NB4 (cell line): ENCODE data around the gene INPP5A.
"Not testable (repeated sequence)": the region's sequence is repeated elsewhere in the genome, so short reads cannot be mapped to it uniquely, and the experiment has no call there.

Experiments used
- DNase-seq: peaks from one replicate; pipeline ENCODE4 v3.0.0; 2010; ENCODE audit warnings: low read depth
- H3K4me3 ChIP-seq: one replicate; pipeline ENCODE4 v1.5.1; 2011; ENCODE audit warnings: mild to moderate bottlenecking, low read depth, low read length, moderate library complexity
- MYC ChIP-seq: IDR thresholded peaks from 2 replicates; pipeline ENCODE4 v1.6.1; 2011; ENCODE audit warnings: low read depth, low read length
- POLR2A ChIP-seq: IDR thresholded peaks from 2 replicates; pipeline ENCODE4 v1.6.1; 2011; ENCODE audit warnings: mild to moderate bottlenecking; ENCODE audit not compliant: insufficient read length; ENCODE audit errors: extremely low read depth
- TF ChIP-seq, protein P1 (sequence below): IDR thresholded peaks from one replicate; pipeline ENCODE4 v1.5.1; 2012; ENCODE audit warnings: low read depth, low read length
- TF ChIP-seq, protein P2 (sequence below): IDR thresholded peaks from 2 replicates; pipeline ENCODE4 v1.6.1; 2011; ENCODE audit warnings: low read depth, low read length

INPP5A gene

DNA sequence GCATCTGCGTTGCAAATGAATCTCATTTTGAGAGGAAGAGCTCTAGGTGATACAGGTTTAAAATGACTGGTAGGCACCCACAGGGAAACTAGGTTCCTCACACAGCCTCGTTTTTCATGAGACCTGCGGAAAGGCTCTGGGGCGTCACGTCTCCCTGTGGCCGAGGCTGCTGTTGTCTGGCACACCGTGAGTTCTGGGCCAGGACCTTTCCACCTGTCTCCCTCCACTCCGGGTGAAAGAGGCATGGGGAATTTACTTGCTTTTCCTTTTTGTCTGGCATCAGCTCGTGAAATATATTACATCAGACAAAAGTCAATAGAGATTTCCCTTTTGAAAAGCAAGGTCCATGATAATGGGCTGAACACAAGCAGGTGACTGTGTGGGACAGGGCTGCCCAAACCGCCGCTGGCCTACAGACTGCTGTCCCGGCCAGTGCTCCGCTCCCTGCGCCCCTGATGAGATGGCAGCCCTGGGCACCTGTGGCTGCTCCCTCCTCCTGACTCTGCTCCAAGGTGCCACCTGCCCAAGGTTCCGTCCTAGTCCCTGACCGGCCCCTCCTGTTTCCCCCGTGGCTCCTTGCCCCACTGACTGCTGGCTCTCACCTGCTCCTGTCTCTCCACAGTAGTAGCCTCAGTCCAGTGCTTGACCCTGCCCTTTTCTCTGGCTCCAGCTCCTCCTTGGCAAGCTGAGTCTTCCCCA lies 138.8 kb downstream of the INPP5A start:
- no peak for DNase-seq
- TF ChIP-seq, protein P1, sequence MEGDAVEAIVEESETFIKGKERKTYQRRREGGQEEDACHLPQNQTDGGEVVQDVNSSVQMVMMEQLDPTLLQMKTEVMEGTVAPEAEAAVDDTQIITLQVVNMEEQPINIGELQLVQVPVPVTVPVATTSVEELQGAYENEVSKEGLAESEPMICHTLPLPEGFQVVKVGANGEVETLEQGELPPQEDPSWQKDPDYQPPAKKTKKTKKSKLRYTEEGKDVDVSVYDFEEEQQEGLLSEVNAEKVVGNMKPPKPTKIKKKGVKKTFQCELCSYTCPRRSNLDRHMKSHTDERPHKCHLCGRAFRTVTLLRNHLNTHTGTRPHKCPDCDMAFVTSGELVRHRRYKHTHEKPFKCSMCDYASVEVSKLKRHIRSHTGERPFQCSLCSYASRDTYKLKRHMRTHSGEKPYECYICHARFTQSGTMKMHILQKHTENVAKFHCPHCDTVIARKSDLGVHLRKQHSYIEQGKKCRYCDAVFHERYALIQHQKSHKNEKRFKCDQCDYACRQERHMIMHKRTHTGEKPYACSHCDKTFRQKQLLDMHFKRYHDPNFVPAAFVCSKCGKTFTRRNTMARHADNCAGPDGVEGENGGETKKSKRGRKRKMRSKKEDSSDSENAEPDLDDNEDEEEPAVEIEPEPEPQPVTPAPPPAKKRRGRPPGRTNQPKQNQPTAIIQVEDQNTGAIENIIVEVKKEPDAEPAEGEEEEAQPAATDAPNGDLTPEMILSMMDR, result no peak
- TF ChIP-seq, protein P2, sequence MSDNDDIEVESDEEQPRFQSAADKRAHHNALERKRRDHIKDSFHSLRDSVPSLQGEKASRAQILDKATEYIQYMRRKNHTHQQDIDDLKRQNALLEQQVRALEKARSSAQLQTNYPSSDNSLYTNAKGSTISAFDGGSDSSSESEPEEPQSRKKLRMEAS, result no peak
- TF ChIP-seq POLR2A (no peak), MYC (no peak)
- H3K4me3 ChIP-seq, result no peak overlapping the region

DNA sequence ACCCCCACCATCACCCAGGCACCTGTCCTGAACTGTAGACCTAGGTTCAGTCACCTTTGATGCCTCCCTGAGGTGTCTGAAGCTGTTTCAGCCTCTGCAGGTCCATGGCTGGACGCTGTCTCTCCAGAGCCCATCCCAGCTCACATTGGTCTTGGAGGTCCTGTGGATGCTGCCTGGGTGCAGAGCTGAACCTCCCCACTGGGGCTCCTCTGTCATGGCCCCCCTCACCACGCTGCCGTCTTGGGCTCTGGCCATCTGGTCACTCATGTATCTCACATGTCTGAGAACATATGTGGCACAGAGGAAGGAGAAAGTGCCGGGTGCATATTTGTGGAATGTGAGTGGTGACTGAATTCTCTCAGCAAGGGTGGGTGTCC lies 139.5 kb downstream of the INPP5A start:
- no peak overlapping the region for H3K4me3 ChIP-seq
- no peak for DNase-seq
- TF ChIP-seq, protein P2, result no peak
- TF ChIP-seq, protein P1, result no peak
- TF ChIP-seq POLR2A, result no peak

DNA sequence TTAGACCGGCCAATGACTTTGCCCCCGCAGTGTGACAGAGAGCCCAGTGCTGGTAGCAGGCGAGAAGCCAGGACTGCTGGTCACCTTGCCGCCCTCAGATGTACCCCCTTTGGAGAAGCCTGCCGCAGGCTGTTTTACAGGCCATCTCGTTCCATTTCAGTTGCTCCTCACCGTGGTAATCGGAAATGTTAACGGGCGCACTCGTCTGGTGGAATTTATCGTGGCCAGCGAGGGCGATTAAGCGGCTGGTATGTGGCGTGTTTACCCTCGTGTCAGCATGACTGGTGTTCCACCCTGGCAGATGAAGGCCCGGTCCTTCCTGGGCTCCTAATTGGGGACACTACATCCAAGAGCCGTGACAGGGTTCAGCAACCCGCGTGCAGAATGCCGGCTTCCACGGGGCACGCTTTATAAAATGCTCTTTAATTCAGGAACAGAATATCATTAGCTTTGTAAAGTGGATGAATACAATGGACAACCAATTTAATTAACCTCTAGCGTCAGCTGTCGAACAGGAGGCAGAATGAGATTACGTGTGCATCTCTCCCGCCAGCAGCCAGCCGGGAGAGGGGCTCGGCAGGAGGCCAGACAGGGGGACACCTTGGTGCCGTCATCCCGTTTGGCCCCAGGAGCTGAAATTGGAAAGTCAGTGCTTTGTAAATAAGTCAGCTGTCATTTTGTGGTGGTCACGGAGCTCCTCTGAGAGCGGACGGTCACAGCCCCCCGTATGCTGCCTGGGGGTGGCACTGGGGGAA lies 140.1 kb downstream of the INPP5A start:
- TF ChIP-seq, protein P2, result no peak
- no peak for TF ChIP-seq MYC
- TF ChIP-seq POLR2A, result no peak
- no peak for DNase-seq
- H3K4me3 ChIP-seq, result no peak overlapping the region

DNA sequence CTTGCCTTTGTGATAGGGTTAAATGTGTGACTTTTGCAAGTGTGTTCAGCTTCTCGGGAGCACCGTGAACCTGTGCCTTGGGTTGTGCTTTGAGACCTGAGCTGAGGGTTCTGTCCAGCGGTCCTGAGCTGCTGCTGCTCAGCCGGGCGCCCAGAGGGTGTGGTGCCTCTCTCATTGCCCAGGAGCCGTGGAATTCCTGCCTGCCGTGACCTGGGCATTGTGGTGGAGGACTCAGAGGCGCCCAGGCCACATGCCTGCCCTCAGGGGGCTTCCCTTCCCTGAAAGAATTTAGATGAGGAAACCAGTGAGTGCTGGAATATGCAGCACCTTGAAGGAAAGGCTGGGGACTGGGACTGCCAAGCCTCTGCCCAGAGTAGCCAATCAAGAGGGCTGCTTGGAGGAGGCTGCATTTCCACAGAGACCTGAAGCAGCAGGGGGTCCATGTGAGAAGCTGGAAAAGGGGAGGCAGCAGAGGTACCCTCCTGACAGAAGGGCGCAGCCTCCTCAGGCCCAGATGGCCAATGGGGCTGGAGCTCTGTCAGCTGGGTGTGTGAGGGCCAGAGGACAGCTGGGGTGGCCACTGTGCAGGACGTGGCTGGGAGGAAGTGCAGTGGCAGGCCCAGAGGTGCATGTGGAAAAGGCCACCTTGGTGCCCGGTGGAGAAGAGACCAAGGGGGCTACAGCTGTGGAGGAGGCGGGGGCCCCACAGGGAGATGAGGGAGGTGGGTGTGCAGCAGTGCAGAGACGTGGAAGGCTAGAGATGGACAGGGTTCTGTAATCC lies 141.0 kb downstream of the INPP5A start:
- H3K4me3 ChIP-seq, result no peak overlapping the region
- no peak for DNase-seq
- TF ChIP-seq, protein P1, result no peak
- TF ChIP-seq POLR2A (no peak), MYC (no peak)
- TF ChIP-seq, protein P2, result no peak

DNA sequence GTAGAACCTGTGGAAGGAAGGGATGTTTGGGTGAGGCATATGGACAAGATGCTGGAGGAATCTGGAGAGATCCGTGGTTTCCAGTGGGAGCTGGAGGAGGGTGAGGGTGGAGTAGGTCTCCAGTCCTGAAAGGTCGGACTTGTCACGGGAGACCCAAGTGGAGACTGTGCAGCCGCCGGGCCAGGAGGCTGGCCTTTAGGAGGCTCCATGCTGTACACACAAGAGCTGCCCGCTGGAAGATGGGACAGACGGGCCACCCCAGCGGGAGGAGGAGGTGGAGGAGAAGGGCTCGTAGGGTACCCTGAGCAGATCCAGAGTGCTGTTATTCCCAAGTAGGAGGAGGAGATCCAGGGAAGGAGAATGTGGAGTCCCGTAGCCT lies 141.6 kb downstream of the INPP5A start:
- DNase-seq, result no peak
- TF ChIP-seq MYC, result no peak
- TF ChIP-seq POLR2A, result no peak
- H3K4me3 ChIP-seq, result no peak overlapping the region

DNA sequence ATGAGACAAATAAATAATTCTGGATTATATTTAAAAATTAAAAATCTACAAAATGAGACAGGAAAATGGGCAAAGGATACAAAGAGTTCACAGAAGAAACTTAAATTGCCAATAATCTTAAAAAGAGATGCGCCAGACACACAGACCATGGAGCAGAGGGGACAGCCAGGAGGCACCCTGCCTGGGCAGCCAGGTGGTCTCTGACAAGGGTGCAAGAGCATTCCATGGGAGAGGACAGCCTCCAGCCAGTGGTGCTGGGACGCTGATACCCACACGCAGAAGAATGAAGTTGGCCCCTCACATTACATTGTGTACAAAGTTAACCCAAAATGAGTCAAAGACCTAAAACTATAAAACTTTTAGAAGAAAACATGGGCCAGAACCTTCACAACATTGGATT lies 142.1 kb downstream of the INPP5A start:
- TF ChIP-seq, protein P1, result no peak
- no peak for TF ChIP-seq MYC
- TF ChIP-seq, protein P2, result no peak
- no peak for TF ChIP-seq POLR2A
- H3K4me3 ChIP-seq, result no peak overlapping the region
- no peak for DNase-seq

DNA sequence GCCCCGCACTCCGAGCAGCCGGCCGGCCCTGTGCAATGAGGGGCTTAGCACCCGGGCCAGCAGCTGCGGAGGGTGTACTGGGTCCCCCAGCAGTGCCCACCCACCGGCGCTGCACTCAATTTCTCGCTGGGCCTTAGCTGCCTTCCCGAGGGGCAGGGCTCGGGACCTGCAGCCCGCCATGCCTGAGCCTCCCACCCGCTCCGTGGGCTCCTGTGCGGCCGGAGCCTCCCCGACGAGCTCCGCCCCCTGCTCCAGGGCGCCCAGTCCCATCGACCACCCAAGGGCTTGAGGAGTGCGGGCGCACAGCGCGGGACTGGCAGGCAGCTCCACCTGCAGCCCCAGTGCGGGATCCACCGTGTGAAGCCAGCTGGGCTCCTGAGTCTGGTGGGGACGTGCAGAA lies 143.2 kb downstream of the INPP5A start:
- not testable (repeated sequence) for H3K4me3 ChIP-seq, DNase-seq
